H9 (cell line): ENCODE data around the gene SLC4A2. TPM values are rescaled to one million over a fixed set of nuclear protein-coding genes. Genes with fewer than 3 reads are reported as not detected.

Source experiments
- DNase-seq: peaks from one replicate; pipeline ENCODE4 v3.0.0-alpha.2; 2017
- H2AFZ ChIP-seq: one replicate; pipeline ENCODE4 v1.6.1; 2013; ENCODE audit warnings: mild to moderate bottlenecking, low read length, control low read depth, moderate library complexity
- H2AK5ac ChIP-seq: 2 replicates; pipeline ENCODE4 v1.6.1; 2013; ENCODE audit warnings: low read length, control low read depth, mixed read lengths; ENCODE audit not compliant: insufficient read length
- H2BK120ac ChIP-seq: one replicate; pipeline ENCODE4 v1.6.1; 2013; ENCODE audit warnings: low read depth, mild to moderate bottlenecking, low read length, control low read depth, inconsistent platforms; ENCODE audit not compliant: poor library complexity, severe bottlenecking
- H2BK12ac ChIP-seq: 2 replicates; pipeline ENCODE4 v1.6.1; 2013; ENCODE audit warnings: low read length, control low read depth, mixed read lengths, low read depth; ENCODE audit not compliant: insufficient read length
- H2BK15ac ChIP-seq: 2 replicates; pipeline ENCODE4 v1.6.1; 2013; ENCODE audit warnings: low read depth, low read length, control low read depth
- H2BK20ac ChIP-seq: one replicate; pipeline ENCODE4 v1.6.1; 2013; ENCODE audit warnings: low read depth, mild to moderate bottlenecking, low read length, control low read depth, inconsistent platforms; ENCODE audit not compliant: poor library complexity, severe bottlenecking
- H2BK5ac ChIP-seq: 2 replicates; pipeline ENCODE4 v1.6.1; 2013; ENCODE audit warnings: low read length, control low read depth, mixed read lengths; ENCODE audit not compliant: insufficient read length
- H3K14ac ChIP-seq: 2 replicates; pipeline ENCODE4 v1.6.1; 2013; ENCODE audit warnings: low read length, control low read depth; ENCODE audit not compliant: insufficient read depth
- H3K18ac ChIP-seq: 2 replicates; pipeline ENCODE4 v1.6.1; 2013; ENCODE audit warnings: low read depth, mild to moderate bottlenecking, mixed read lengths, low read length, control low read depth; ENCODE audit not compliant: insufficient read length
- H3K23ac ChIP-seq: 2 replicates; pipeline ENCODE4 v1.6.1; 2013; ENCODE audit warnings: low read length, control low read depth, mixed read lengths, low read depth; ENCODE audit not compliant: insufficient read length
- H3K23me2 ChIP-seq: 2 replicates; pipeline ENCODE4 v1.6.1; 2013; ENCODE audit warnings: low read depth, mild to moderate bottlenecking, mixed read lengths, low read length, control low read depth; ENCODE audit not compliant: insufficient read length, poor library complexity, severe bottlenecking
- H3K27ac ChIP-seq: 2 replicates; pipeline ENCODE4 v1.5.1; 2013; ENCODE audit warnings: low read length, control low read depth, mixed read lengths, low read depth; ENCODE audit not compliant: insufficient read length
- H3K27me3 ChIP-seq: 2 replicates; pipeline ENCODE4 v1.6.1; 2013; ENCODE audit warnings: low read length, control low read depth, inconsistent platforms; ENCODE audit not compliant: insufficient read depth
- H3K4ac ChIP-seq: 2 replicates; pipeline ENCODE4 v1.6.1; 2013; ENCODE audit warnings: low read depth, mild to moderate bottlenecking, control low read depth, inconsistent platforms, low read length, moderate library complexity
- H3K4me1 ChIP-seq: 2 replicates; pipeline ENCODE4 v1.6.1; 2013; ENCODE audit warnings: low read length, control low read depth, inconsistent platforms; ENCODE audit not compliant: insufficient read depth
- H3K4me2 ChIP-seq: 2 replicates; pipeline ENCODE4 v1.6.1; 2013; ENCODE audit warnings: low read length, control low read depth, mixed read lengths; ENCODE audit not compliant: insufficient read length, insufficient read depth
- H3K56ac ChIP-seq: 2 replicates; pipeline ENCODE4 v1.6.1; 2013; ENCODE audit warnings: low read depth, mild to moderate bottlenecking, mixed read lengths, low read length, control low read depth; ENCODE audit not compliant: insufficient read length
- H3K79me1 ChIP-seq: 2 replicates; pipeline ENCODE4 v1.6.1; 2013; ENCODE audit warnings: low read depth, mild to moderate bottlenecking, moderate library complexity, low read length, control low read depth, inconsistent platforms; ENCODE audit not compliant: insufficient read depth, poor library complexity, severe bottlenecking
- H3K79me2 ChIP-seq: 2 replicates; pipeline ENCODE4 v1.6.1; 2013; ENCODE audit warnings: low read length, control low read depth, inconsistent platforms; ENCODE audit not compliant: insufficient read depth
- H3K9ac ChIP-seq: 2 replicates; pipeline ENCODE4 v1.6.1; 2013; ENCODE audit warnings: low read length, control low read depth, mixed read lengths; ENCODE audit not compliant: insufficient read length; ENCODE audit errors: extremely low read depth
- H3K9me3 ChIP-seq: one replicate; pipeline ENCODE4 v1.6.1; 2013; ENCODE audit warnings: low read depth, low read length, inconsistent platforms; ENCODE audit not compliant: control insufficient read depth
- H3T11ph ChIP-seq: one replicate; pipeline ENCODE4 v1.6.1; 2013; ENCODE audit warnings: mild to moderate bottlenecking, low read length, control low read depth, inconsistent platforms
- H4K20me1 ChIP-seq: one replicate; pipeline ENCODE4 v1.6.1; 2013; ENCODE audit not compliant: control insufficient read depth, insufficient read length, insufficient read depth
- H4K5ac ChIP-seq: 2 replicates; pipeline ENCODE4 v1.6.1; 2013; ENCODE audit warnings: low read depth, mild to moderate bottlenecking, mixed read lengths, low read length, control low read depth; ENCODE audit not compliant: insufficient read length
- H4K8ac ChIP-seq: replicated peaks from 2 replicates; pipeline ENCODE4 v1.6.1; 2013; ENCODE audit warnings: low read length, control low read depth, mixed read lengths, low read depth; ENCODE audit not compliant: insufficient read length
- H4K91ac ChIP-seq: 2 replicates; pipeline ENCODE4 v1.6.1; 2013; ENCODE audit warnings: low read depth, mild to moderate bottlenecking, moderate library complexity, mixed read lengths, low read length, control low read depth; ENCODE audit not compliant: insufficient read length
- H3K27ac Mint-ChIP-seq, 3 experiments: 2 replicates in 2 of 3; 3 replicates in 1 of 3; pipeline ENCODE4 v1.8.0; 2020 to 2021; ENCODE audit warnings: mixed read lengths in 3 of 3, mild to moderate bottlenecking in 1 of 3, moderate library complexity in 1 of 3
- H3K27me3 Mint-ChIP-seq: 2 replicates; pipeline ENCODE4 v1.8.0; 2021; ENCODE audit warnings: low read depth, mild to moderate bottlenecking, moderate library complexity, mixed read lengths
- H3K36me3 Mint-ChIP-seq, 3 experiments: 2 replicates in 2 of 3; 3 replicates in 1 of 3; pipeline ENCODE4 v1.8.0; 2020 to 2021; ENCODE audit warnings: low read depth in 3 of 3, mixed read lengths in 3 of 3; ENCODE audit not compliant: insufficient read depth in 1 of 3
- H3K4me1 Mint-ChIP-seq, 2 experiments: 2 replicates each; pipeline ENCODE4 v1.8.0; 2020; ENCODE audit warnings: mixed read lengths in 2 of 2
- H3K4me3 Mint-ChIP-seq, 2 experiments: 2 replicates in 1 of 2; 3 replicates in 1 of 2; pipeline ENCODE4 v1.8.0; 2020 to 2021; ENCODE audit warnings: mild to moderate bottlenecking in 2 of 2, mixed read lengths in 2 of 2, moderate library complexity in 1 of 2
- H3K9me3 Mint-ChIP-seq, 2 experiments: 2 replicates in 1 of 2; 3 replicates in 1 of 2; pipeline ENCODE4 v1.8.0; 2020; ENCODE audit warnings: mild to moderate bottlenecking in 2 of 2, mixed read lengths in 2 of 2, moderate library complexity in 1 of 2
- CTCF ChIP-seq: fragments of 200-600 bp; sonication (generic); conservative IDR thresholded peaks from 3 replicates; pipeline ENCODE4 v1.8.0; 2021; ENCODE audit warnings: antibody characterized with exemption, mild to moderate bottlenecking
- WGBS: extraction: QIAGEN DNeasy Blood & Tissue Kit; methylation state at CpG from one replicate; pipeline ENCODE4 v1.1.7; 2013; ENCODE audit warnings: missing lambda C conversion rate, low lambda C conversion rate, mixed read lengths; ENCODE audit not compliant: insufficient read length; ENCODE audit errors: extremely low coverage; 5-methylcytosine and 5-hydroxymethylcytosine counted together
- total RNA-seq: library from RNA; stranded (reverse); gene quantifications from 2 replicates; pipeline ENCODE4 v1.2.1, GENCODE V29; 2021

Gene SLC4A2
- total RNA-seq, 1 experiment from 2014 or later: 136 TPM

- Histone ChIP-seq H3K14ac (peak overlapping the region; percentile 61; the same call in 1 of the 2 replicates), H3K23ac (no peak overlapping the region), H3K4me1 (peaks cover 8% of the 10 kb centered on the region), H4K8ac (no peak overlapping the region), H2BK120ac (no peak overlapping the region), H3K18ac (peak overlapping the region; percentile 43), H4K91ac (no peak overlapping the region), H3T11ph (no peak overlapping the region), H3K9me3 (no peaks in the 10 kb centered on the region), H2BK5ac (no peak overlapping the region), H3K23me2 (peaks cover 32% of the 10 kb centered on the region), H2BK15ac (no peak overlapping the region), H2AK5ac (no peak overlapping the region), H2AFZ (no peak overlapping the region), H4K20me1 (no peaks in the 10 kb centered on the region), H3K4me2 (peak overlapping the region; percentile 58), H3K9ac (peak overlapping the region; percentile 30), H3K4ac (no peak overlapping the region), H4K5ac (no peak overlapping the region), H2BK12ac (no peak overlapping the region), H3K79me2 (no peaks in the 10 kb centered on the region), H3K56ac (no peak overlapping the region), H2BK20ac (no peak overlapping the region), H3K27me3 (no peaks in the 10 kb centered on the region; the same call in 1 of the 2 replicates), H3K79me1 (no peaks in the 10 kb centered on the region), H3K27ac (no peak overlapping the region)
- Mint-ChIP-seq H3K9me3 (no peaks in the 10 kb centered on the region; a peak in 1 of 5 replicates), H3K4me3 (peak overlapping the region; percentile 67 to 91), H3K27ac (peak overlapping the region in 1 of 3 experiments; percentile 87; a peak in 3 of 7 replicates), H3K36me3 (peaks cover 17 to 30% (median 26%) of the 10 kb centered on the region in 3 experiments; a peak in 6 of 7 replicates), H3K4me1 (peaks cover 31 to 39% of the 10 kb centered on the region in 2 experiments), H3K27me3 (no peaks in the 10 kb centered on the region)
- WGBS: no CpG with 5 or more reads among the region's 43 CpGs
- DNase-seq: peak; percentile 98
- TF ChIP-seq CTCF: peak; percentile 9; the same call in 1 of the 3 replicates
These were observed 3.2 kb downstream of the SLC4A2 start for GRCh38 chr7:151062399-151063211.
